GM19395 (cell line): Measurements from ENCODE around the gene ZRANB3.

Source experiments
- ATAC-seq: cut with Tn5 transposase; IDR thresholded peaks from one replicate; pipeline ENCODE4 v1.9.1; 2021; ENCODE audit warnings: mild to moderate bottlenecking, moderate library complexity; ENCODE audit not compliant: unreplicated experiment

Gene ZRANB3

DNA sequence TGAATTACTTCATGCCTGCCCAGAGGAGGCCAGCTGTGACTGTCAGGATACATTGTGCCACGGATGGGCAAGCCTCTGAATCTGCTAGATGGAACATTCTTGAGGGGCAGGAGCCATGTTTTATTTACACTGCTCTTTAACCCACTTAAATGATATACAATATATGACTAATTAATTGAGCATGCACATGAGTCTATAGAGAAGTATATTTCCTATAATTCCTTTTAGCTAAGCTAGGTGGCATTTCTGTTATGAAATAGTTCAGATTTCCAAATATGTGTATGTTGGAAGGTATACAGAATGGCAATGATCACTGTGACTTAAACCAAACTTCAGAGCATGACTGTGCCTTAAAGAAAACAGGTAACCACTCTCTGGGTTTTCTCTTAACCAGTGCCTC is 347.2 kb downstream of the ZRANB3 start:
- no peak for ATAC-seq

GRCh38 chr2:135182601-135183000 is 348.4 kb downstream of the ZRANB3 start:
- no peak for ATAC-seq

- ATAC-seq, result no peak
Measured at GRCh38 chr2:135182190-135182589, 348.8 kb downstream of the ZRANB3 start.

- ATAC-seq, result no peak
Measured at GRCh38 chr2:135179689-135180088, 351.3 kb downstream of the ZRANB3 start.

DNA sequence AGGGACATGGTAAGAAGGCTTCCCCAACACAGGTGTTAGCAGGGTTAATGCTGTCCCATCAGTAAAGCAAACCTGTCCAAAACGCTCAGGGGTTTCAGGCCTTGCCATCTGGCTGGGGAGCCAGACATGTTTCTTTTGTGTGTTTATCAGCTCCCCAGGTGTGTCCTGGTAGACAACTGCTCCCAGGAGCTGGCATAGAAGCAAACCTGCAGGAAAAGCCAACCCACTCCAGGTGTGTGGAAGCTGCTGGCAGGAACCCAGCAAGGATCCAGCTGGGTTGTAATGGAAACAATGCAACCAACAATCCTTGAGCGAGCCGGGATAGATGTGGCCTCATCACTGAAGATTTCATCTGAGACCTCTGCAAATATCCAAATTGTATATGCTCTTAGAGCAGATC is 355.8 kb downstream of the ZRANB3 start:
- no peak for ATAC-seq

DNA sequence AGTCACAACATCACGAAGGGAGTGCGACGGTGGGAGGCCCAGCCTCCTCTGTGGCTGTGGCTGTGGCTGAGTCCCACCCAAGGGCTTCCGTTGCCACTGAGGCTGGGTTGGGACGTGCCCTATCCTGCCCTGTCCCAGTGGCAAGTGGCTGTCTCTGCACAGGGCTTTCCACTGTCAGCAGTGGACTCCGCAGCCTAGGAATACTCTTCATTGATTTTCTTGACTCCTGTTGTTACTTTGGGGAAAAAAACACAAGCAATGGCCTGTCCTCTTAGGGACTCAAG is 356.3 kb downstream of the ZRANB3 start:
- no peak for ATAC-seq

DNA sequence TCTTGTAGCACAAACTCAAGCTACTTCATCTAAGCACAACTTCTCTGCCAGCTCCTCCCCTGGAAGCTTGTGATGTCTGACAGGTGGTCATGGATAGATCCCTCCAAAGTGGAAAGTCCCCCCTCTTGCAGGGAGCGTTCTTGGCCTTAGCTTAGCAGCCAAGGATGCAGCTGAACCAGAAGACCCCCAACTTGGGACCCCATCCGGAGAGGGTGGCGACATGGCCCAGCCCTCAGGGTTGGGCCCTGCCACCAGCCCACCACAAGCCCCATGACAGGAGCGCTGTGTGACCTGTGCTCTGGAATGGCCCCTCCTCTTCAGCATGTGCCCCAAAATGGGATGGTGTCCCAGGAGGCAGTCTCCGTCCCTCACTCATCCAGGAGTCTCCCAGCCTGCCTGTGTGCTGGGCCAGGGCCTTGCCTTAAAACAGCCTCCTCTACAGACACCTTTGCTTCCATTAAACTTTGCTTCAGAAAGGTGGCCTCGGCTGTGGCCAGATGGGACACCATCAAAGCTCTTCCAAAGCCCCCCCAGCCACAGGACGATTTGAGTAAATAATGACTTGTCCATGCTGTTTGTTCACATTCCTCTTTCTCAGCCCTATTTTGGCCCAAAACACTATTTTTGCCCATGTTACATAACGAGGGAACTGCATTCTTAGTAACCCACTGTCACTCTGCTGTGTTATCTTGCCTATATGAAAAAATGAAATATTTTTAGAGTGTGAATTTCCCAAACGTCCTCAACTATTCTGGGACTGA is 356.8 kb downstream of the ZRANB3 start:
- ATAC-seq, result no peak

DNA sequence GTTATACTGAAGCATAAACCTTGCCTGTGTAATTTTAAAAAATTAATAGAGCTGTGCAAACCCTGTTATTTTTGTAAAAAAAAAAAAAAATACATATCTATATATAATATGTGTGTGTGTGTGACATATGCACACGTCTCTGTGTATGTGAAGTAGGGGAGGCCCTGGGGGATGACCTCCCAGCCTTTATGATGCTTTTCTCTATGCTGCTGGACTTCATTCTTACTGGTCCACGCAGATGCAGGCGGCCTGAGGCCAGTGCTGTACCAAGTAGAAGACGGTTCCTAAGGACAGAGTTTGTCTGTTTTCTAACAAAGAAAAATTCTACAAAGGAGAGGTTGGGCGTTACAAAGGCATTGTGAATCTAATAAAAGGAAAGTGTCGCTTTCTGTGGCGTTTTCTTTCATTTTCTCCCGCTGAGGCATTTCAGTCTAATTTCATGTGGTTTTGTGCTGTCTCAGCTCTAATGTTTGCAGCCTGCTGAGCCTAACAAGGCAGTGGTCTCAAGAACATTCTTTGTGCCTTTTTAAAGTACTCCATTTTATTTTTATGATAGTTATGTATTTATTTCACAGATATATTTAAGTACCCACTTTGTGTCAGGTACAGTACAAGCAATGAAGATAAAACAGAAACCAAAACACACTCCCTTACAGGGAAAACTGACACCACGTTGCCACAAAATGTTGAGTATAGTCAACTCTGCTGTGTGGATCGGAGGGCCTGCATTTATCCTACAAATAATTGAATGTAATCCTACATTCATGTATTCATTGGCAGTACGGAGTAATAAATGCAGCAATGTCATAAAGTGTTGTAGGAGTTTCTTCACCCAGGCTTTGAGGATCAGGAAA is 360.9 kb downstream of the ZRANB3 start:
- no peak for ATAC-seq

DNA sequence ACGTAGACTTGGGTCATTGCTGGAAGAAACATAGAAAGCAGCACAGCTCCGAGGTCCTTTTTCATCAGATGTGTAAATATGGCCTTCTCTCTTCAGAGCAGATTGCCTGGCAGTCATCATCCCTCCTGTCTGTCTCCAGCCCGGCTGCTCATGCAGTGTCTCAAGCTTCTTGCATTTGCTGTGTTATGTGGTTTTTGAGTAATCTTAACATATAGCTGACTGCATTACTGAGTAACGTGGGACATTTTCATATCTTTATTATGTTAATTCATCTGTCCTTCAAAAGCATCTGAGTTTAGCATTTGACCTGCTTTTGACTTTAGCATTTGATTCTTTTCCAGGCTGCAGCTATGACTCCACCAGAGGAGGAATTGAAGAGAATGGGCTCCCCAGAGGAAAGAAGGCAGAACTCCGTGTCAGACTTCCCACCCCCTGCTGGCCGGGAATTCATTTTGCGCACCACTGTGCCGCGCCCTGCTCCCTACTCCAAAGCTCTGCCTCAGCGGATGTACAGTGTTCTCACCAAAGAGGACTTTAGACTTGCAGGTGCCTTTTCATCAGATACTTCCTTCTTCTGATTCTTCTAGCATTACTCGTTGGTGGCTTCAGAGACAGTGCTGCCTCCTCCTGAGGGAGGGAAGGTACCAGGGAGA is 362.7 kb downstream of the ZRANB3 start:
- ATAC-seq, result no peak

- no peak for ATAC-seq
Measured at GRCh38 chr2:135167273-135167672, 363.7 kb downstream of the ZRANB3 start.

DNA sequence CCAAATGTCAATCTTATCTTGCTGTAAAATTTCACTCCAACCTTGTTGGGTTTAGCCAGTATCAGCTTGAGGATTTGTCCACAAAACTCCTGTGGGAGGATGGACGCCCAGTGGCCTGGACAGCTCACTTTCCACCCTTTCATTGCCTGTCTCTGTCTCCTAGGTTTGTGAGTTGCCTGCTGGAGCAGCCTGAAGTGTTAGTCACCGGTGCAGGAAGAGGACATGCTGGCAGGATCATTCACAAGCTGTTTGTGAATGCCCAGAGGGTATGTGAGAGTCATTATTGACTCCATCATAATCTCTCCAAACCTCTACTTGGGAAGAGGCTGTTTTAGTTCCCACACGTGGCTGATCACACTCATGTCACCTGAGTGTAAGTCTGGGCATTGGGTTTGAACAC is 366.6 kb downstream of the ZRANB3 start:
- no peak for ATAC-seq

DNA sequence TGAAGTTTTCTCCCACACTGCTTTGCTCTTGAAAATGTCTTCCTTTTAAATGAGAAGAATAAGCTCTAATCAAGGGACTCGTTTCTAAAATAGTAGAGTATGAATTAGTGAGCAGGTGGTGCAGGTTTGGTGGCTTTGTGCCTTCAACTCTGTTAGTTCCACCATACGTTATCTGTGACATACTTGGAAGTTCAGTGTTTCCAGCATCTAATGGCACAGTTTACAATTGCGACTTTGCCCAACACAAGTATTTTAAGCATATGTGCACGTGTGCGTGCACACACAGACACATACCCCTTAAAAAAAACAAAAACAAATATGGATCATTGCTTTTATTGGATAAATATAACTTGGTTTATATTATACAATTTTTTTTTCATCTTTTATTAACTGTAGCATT is 367.1 kb downstream of the ZRANB3 start:
- ATAC-seq, result no peak

GRCh38 chr2:135163306-135163705 is 367.7 kb downstream of the ZRANB3 start:
- no peak for ATAC-seq

GRCh38 chr2:135162786-135163185 is 368.2 kb downstream of the ZRANB3 start:
- no peak for ATAC-seq

DNA sequence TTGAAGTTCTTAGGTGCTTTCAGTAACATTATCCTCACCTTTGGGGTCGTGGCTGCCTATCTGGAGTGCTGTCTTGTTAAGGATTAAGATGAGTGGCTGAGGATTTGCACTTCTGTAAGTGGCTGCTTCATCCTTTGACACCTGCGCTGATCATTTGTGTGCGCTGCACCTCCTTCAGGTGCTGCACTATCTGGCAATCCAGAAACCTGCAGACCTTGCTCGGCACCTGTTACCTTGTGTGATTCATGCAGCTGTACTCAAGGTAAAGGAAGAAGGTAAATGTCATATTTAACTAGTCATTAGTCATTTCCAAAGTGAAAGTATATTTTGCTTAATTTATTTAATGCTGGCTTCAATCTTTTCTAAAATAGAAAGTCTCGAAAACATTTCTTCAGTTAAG is 368.6 kb downstream of the ZRANB3 start:
- no peak for ATAC-seq

GRCh38 chr2:135159191-135159590 is 371.8 kb downstream of the ZRANB3 start:
- ATAC-seq, result no peak

DNA sequence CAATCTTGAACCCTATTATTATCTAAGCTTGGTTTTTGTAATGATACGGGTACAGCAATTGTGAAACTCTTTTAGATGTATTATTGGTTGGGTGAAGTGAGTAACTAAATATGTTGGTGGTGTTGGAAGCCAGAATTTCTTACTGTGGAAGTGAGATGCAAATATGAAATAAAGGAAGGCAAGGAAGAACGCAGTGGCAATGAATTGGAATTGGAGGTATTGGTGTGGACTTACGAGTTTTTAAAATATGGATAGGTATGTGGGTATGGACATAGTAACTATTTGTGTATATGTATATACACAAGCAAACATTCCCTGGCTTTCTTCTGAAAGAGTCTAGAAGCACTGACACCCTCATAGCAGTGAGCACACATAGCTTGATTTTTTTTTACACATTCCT is 373.2 kb downstream of the ZRANB3 start:
- no peak for ATAC-seq

- ATAC-seq, result no peak
Measured at GRCh38 chr2:135154962-135155361, 376.1 kb downstream of the ZRANB3 start.

GRCh38 chr2:135152361-135152760 is 378.7 kb downstream of the ZRANB3 start:
- no peak for ATAC-seq

- no peak for ATAC-seq
Measured at GRCh38 chr2:135151615-135152014, 379.4 kb downstream of the ZRANB3 start.

GRCh38 chr2:135150725-135151124 is 380.3 kb downstream of the ZRANB3 start:
- ATAC-seq, result no peak

GRCh38 chr2:135149251-135149650 is 381.8 kb downstream of the ZRANB3 start:
- no peak for ATAC-seq
